Measurements from ENCODE around the gene NOXA1.

Gene NOXA1

DNA sequence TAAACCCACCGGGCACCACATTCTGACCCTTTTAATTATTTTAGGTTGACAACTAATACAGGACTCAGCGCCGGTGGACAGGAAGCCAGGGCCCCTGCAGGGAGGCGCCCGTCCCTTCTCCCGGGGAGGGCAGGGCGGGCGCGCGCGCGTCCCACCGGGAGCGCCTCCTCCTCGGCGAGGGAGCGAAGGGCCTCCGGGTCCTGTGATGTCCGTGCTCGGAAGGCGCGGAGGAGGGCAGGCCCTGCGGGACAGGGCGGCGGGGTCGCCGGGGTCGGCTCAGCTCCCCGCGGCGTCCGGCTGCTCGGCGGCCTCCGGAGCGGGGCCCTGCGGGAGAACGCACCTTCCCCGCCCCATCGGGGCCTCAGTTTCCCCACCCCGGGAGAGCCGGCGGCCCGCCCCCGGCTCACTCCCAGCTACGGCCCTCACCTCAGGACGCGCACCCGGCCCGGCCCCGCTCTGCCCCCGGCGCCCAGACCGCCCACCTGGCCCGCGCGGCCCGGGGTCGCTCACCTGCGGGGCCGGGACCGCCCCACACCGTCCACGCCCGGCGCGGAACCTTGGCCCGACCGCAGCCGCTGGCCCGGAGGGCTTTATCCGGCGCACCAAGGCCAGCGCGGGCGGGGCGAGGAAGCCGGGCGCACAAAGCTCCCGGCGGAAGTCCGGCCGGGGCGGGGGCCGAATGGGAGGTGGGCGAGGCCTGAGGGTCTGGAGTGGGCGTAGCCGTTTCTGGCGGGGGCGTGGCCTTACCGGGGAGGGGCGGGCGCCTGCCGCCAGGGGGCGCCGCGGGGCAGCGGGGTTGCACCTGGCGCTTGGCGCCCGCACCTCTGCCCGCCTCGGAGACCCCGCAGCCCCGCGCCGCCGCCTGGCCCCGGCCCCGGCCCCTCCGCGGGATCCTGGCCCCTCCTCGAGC lies at the start of gene NOXA1, which contains the start of gene EXD3 (continued):
- TF ChIP-seq, protein P1, sequence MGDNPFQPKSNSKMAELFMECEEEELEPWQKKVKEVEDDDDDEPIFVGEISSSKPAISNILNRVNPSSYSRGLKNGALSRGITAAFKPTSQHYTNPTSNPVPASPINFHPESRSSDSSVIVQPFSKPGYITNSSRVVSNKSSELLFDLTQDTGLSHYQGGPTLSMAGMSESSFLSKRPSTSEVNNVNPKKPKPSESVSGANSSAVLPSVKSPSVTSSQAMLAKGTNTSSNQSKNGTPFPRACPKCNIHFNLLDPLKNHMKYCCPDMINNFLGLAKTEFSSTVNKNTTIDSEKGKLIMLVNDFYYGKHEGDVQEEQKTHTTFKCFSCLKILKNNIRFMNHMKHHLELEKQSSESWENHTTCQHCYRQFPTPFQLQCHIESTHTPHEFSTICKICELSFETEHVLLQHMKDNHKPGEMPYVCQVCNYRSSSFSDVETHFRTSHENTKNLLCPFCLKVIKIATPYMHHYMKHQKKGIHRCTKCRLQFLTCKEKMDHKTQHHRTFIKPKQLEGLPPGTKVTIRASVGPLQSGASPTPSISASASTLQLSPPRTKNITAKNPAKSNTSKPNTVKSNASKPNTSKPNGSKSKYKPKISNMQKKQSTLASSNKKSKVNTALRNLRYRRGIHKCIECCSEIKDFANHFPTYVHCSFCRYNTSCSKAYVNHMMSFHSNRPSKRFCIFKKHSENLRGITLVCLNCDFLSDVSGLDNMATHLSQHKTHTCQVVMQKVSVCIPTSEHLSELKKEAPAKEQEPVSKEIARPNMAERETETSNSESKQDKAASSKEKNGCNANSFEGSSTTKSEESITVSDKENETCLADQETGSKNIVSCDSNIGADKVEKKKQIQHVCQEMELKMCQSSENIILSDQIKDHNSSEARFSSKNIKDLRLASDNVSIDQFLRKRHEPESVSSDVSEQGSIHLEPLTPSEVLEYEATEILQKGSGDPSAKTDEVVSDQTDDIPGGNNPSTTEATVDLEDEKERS (tag by site-specific recombination; IDR thresholded peaks at IDR 0.05) = no peak
- peak; percentile 78 for TF ChIP-seq SP2 (tag by site-specific recombination; IDR thresholded peaks at IDR 0.05)
- no peak for TF ChIP-seq ZNF529 (tag by site-specific recombination; IDR thresholded peaks at IDR 0.05; ENCODE audit: insufficient replicate concordance)
- TF ChIP-seq, protein P2, sequence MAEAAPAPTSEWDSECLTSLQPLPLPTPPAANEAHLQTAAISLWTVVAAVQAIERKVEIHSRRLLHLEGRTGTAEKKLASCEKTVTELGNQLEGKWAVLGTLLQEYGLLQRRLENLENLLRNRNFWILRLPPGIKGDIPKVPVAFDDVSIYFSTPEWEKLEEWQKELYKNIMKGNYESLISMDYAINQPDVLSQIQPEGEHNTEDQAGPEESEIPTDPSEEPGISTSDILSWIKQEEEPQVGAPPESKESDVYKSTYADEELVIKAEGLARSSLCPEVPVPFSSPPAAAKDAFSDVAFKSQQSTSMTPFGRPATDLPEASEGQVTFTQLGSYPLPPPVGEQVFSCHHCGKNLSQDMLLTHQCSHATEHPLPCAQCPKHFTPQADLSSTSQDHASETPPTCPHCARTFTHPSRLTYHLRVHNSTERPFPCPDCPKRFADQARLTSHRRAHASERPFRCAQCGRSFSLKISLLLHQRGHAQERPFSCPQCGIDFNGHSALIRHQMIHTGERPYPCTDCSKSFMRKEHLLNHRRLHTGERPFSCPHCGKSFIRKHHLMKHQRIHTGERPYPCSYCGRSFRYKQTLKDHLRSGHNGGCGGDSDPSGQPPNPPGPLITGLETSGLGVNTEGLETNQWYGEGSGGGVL (tag by site-specific recombination; IDR thresholded peaks at IDR 0.05) = no peak
- no peak for TF ChIP-seq ZNF426 (tag by site-specific recombination; IDR thresholded peaks at IDR 0.05)
- peak; percentile 66; the same call in 1 of the 2 replicates for TF ChIP-seq ZNF580 (tag by site-specific recombination; IDR thresholded peaks at IDR 0.05)
- no peak for TF ChIP-seq ZNF26 (tag by site-specific recombination; IDR thresholded peaks at IDR 0.05)
- TF ChIP-seq, protein P3, sequence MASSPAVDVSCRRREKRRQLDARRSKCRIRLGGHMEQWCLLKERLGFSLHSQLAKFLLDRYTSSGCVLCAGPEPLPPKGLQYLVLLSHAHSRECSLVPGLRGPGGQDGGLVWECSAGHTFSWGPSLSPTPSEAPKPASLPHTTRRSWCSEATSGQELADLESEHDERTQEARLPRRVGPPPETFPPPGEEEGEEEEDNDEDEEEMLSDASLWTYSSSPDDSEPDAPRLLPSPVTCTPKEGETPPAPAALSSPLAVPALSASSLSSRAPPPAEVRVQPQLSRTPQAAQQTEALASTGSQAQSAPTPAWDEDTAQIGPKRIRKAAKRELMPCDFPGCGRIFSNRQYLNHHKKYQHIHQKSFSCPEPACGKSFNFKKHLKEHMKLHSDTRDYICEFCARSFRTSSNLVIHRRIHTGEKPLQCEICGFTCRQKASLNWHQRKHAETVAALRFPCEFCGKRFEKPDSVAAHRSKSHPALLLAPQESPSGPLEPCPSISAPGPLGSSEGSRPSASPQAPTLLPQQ (tag by site-specific recombination; IDR thresholded peaks at IDR 0.05) = peak; percentile 77
- TF ChIP-seq ZNF174 (tag by site-specific recombination; IDR thresholded peaks at IDR 0.05) = no peak
- no peak for TF ChIP-seq ZNF140 (tag by site-specific recombination; IDR thresholded peaks at IDR 0.05)
- TF ChIP-seq, protein P4, sequence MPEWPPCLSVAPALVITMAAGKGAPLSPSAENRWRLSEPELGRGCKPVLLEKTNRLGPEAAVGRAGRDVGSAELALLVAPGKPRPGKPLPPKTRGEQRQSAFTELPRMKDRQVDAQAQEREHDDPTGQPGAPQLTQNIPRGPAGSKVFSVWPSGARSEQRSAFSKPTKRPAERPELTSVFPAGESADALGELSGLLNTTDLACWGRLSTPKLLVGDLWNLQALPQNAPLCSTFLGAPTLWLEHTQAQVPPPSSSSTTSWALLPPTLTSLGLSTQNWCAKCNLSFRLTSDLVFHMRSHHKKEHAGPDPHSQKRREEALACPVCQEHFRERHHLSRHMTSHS (tag by site-specific recombination; IDR thresholded peaks at IDR 0.05) = no peak
- peak; percentile 69 for TF ChIP-seq SP7 (tag by site-specific recombination; IDR thresholded peaks at IDR 0.05)
- no peak for TF ChIP-seq OVOL3 (tag by site-specific recombination; IDR thresholded peaks at IDR 0.05)
- TF ChIP-seq ZBTB49 (tag by site-specific recombination; IDR thresholded peaks at IDR 0.05; ENCODE audit: low read depth) = no peak
- no peak for TF ChIP-seq ZNF670 (tag by site-specific recombination; IDR thresholded peaks at IDR 0.05; ENCODE audit: low read depth)
- TF ChIP-seq, protein P5, sequence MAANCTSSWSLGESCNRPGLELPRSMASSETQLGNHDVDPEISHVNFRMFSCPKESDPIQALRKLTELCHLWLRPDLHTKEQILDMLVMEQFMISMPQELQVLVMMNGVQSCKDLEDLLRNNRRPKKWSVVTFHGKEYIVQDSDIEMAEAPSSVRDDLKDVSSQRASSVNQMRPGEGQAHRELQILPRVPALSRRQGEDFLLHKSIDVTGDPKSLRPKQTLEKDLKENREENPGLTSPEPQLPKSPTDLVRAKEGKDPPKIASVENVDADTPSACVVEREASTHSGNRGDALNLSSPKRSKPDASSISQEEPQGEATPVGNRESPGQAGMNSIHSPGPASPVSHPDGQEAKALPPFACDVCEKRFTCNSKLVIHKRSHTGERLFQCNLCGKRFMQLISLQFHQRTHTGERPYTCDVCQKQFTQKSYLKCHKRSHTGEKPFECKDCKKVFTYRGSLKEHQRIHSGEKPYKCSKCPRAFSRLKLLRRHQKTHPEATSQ (tag by site-specific recombination; IDR thresholded peaks at IDR 0.05) = no peak
- TF ChIP-seq, protein P6, sequence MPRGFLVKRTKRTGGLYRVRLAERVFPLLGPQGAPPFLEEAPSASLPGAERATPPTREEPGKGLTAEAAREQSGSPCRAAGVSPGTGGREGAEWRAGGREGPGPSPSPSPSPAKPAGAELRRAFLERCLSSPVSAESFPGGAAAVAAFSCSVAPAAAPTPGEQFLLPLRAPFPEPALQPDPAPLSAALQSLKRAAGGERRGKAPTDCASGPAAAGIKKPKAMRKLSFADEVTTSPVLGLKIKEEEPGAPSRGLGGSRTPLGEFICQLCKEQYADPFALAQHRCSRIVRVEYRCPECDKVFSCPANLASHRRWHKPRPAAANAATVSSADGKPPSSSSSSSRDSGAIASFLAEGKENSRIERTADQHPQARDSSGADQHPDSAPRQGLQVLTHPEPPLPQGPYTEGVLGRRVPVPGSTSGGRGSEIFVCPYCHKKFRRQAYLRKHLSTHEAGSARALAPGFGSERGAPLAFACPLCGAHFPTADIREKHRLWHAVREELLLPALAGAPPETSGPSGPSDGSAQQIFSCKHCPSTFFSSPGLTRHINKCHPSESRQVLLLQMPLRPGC (tag by site-specific recombination; IDR thresholded peaks at IDR 0.05) = no peak
- no peak for TF ChIP-seq ZSCAN18 (tag by site-specific recombination; IDR thresholded peaks at IDR 0.05)
- no peak for TF ChIP-seq REPIN1 (tag by site-specific recombination; IDR thresholded peaks at IDR 0.05; ENCODE audit: low read depth)
- no peak for TF ChIP-seq ZNF311 (tag by site-specific recombination; IDR thresholded peaks at IDR 0.05; ENCODE audit: borderline replicate concordance)

All from HEK293 (cell line).